H1 (cell line): Measurements from ENCODE around the gene SHISA8. TPM values are rescaled to one million over a fixed set of nuclear protein-coding genes. Genes with fewer than 3 reads are reported as not detected.

Source experiments
- CTCF ChIA-PET: fragments of 300-600 bp; sonication (Branson Sonifier 250); formaldehyde crosslinking; loops from one replicate; lab custom pipeline; 2021; ENCODE audit not compliant: partially characterized antibody; lab: Charles Lee
- POLR2A ChIA-PET: fragments of 300-600 bp; sonication (Branson Sonifier 250); formaldehyde crosslinking; loops from one replicate; lab custom pipeline; 2021; ENCODE audit warnings: inconsistent platforms; ENCODE audit not compliant: partially characterized antibody; lab: Charles Lee
- DNase-seq, 2 experiments: peaks; one replicate each; pipeline versions ENCODE4 v3.0.0 to v3.0.0-alpha.2; 2010 to 2022; ENCODE audit warnings: low spot score in 2 of 2, low read depth in 1 of 2, mixed read lengths in 1 of 2
- FAIRE-seq: peaks from 2 replicates; lab custom pipeline; 2011; peaks lifted over from hg19 to GRCh38; lab: Jason Lieb, UNC
- H2AFZ ChIP-seq: 2 replicates; pipeline ENCODE4 v1.8.1; 2012; ENCODE audit warnings: low read length, inconsistent platforms
- H2AK5ac ChIP-seq: 2 replicates; pipeline ENCODE4 v1.6.1; 2013; ENCODE audit warnings: low read depth, low read length
- H2BK120ac ChIP-seq: replicated peaks from 2 replicates; pipeline ENCODE3; 2013; ENCODE audit warnings: low read depth, low read length, inconsistent platforms
- H2BK12ac ChIP-seq: 2 replicates; pipeline ENCODE4 v1.6.1; 2013; ENCODE audit warnings: low read depth, low read length
- H2BK15ac ChIP-seq: 2 replicates; pipeline ENCODE4 v1.6.1; 2013; ENCODE audit warnings: low read length
- H2BK20ac ChIP-seq: 2 replicates; pipeline ENCODE4 v1.6.1; 2013; ENCODE audit warnings: low read length
- H2BK5ac ChIP-seq: 2 replicates; pipeline ENCODE4 v1.6.1; 2013; ENCODE audit warnings: low read depth, low read length
- H3K14ac ChIP-seq: 2 replicates; pipeline ENCODE4 v1.6.1; 2013; ENCODE audit warnings: inconsistent platforms; ENCODE audit not compliant: insufficient read length
- H3K18ac ChIP-seq: 2 replicates; pipeline ENCODE4 v1.6.1; 2013; ENCODE audit warnings: low read length; ENCODE audit errors: extremely low read depth
- H3K23ac ChIP-seq: 2 replicates; pipeline ENCODE4 v1.6.1; 2013; ENCODE audit warnings: inconsistent platforms; ENCODE audit not compliant: insufficient read length
- H3K23me2 ChIP-seq: 2 replicates; pipeline ENCODE4 v1.6.1; 2013; ENCODE audit warnings: low read depth, low read length
- H3K27ac ChIP-seq: 2 replicates; pipeline ENCODE4 v1.6.1; 2011; ENCODE audit warnings: low read depth, low read length, inconsistent platforms
- H3K27me3 ChIP-seq, 4 experiments: replicated peaks in 1 of 4; 1 replicate in 1 of 4; 2 replicates in 3 of 4; pipeline versions ENCODE4 v1.6.1 to v1.8.1; 2011 to 2013; ENCODE audit warnings: low read length in 3 of 4, mild to moderate bottlenecking in 3 of 4, inconsistent platforms in 2 of 4, mixed read lengths in 2 of 4, moderate library complexity in 1 of 4; ENCODE audit not compliant: control insufficient read depth in 3 of 4, insufficient read depth in 3 of 4; ENCODE audit errors: extremely low read depth in 1 of 4
- H3K36me3 ChIP-seq, 4 experiments: 2 replicates each; pipeline versions ENCODE4 v1.6.1 to v1.8.1; 2011 to 2013; ENCODE audit warnings: mild to moderate bottlenecking in 4 of 4, low read length in 3 of 4, moderate library complexity in 2 of 4, control low read depth in 1 of 4, inconsistent platforms in 1 of 4; ENCODE audit not compliant: insufficient read depth in 4 of 4, control insufficient read depth in 2 of 4
- H3K4ac ChIP-seq: replicated peaks from 2 replicates; pipeline ENCODE3; 2013; ENCODE audit warnings: low read length, low read depth, mixed read lengths, inconsistent platforms; ENCODE audit not compliant: insufficient read length
- H3K4me1 ChIP-seq, 4 experiments: replicated peaks in 1 of 4; 1 replicate in 1 of 4; 2 replicates in 3 of 4; pipeline versions ENCODE4 v1.6.1 to v1.8.1; 2011 to 2013; ENCODE audit warnings: low read length in 3 of 4, inconsistent platforms in 2 of 4, mixed read lengths in 1 of 4; ENCODE audit not compliant: insufficient read depth in 4 of 4, control insufficient read depth in 3 of 4
- H3K4me2 ChIP-seq, 2 experiments: 2 replicates each; pipeline versions ENCODE4 v1.6.1 to v1.8.1; 2011 to 2013; ENCODE audit warnings: low read depth in 2 of 2, low read length in 2 of 2, control low read depth in 1 of 2, inconsistent platforms in 1 of 2, mild to moderate bottlenecking in 1 of 2; ENCODE audit not compliant: insufficient read depth in 1 of 2
- H3K4me3 ChIP-seq, 4 experiments: fragments of 200-600, 300-600 bp in 1 of 4; sonication (generic), shearing (Covaris generic), sonication (Bioruptor Twin) in 1 of 4; 2 replicates each; pipeline versions ENCODE4 v1.5.1 to v1.8.1; 2011 to 2016; ENCODE audit warnings: low read length in 4 of 4, low read depth in 3 of 4, control low read depth in 2 of 4, inconsistent platforms in 2 of 4, mild to moderate bottlenecking in 2 of 4, mixed read lengths in 1 of 4, moderate library complexity in 1 of 4; ENCODE audit not compliant: insufficient read depth in 2 of 4; ENCODE audit errors: extremely low read depth in 1 of 4
- H3K56ac ChIP-seq: replicated peaks from 2 replicates; pipeline ENCODE3; 2013; ENCODE audit warnings: low read depth, mild to moderate bottlenecking, mixed read lengths, low read length, inconsistent platforms; ENCODE audit not compliant: insufficient read length
- H3K79me1 ChIP-seq: 2 replicates; pipeline ENCODE4 v1.6.1; 2013; ENCODE audit warnings: low read depth, low read length, control low read depth
- H3K79me2 ChIP-seq, 2 experiments: 2 replicates each; pipeline versions ENCODE4 v1.6.1 to v1.8.1; 2012 to 2013; ENCODE audit warnings: low read length in 2 of 2, mild to moderate bottlenecking in 2 of 2, inconsistent platforms in 1 of 2; ENCODE audit not compliant: insufficient read depth in 2 of 2, control insufficient read depth in 1 of 2
- H3K9ac ChIP-seq, 4 experiments: replicated peaks in 1 of 4; 1 replicate in 1 of 4; 2 replicates in 3 of 4; pipeline versions ENCODE4 v1.6.1 to v1.8.1; 2011 to 2013; ENCODE audit warnings: low read depth in 3 of 4, low read length in 3 of 4, control low read depth in 2 of 4, mild to moderate bottlenecking in 2 of 4, moderate library complexity in 2 of 4, inconsistent platforms in 1 of 4; ENCODE audit errors: extremely low read depth in 1 of 4
- H3K9me3 ChIP-seq, 2 experiments: 2 replicates each; pipeline versions ENCODE4 v1.6.1 to v1.8.1; 2012 to 2013; ENCODE audit warnings: mild to moderate bottlenecking in 2 of 2, moderate library complexity in 2 of 2, control low read depth in 1 of 2, inconsistent platforms in 1 of 2, low read depth in 1 of 2, low read length in 1 of 2, mixed read lengths in 1 of 2; ENCODE audit not compliant: insufficient read depth in 2 of 2
- H4K20me1 ChIP-seq, 2 experiments: replicated peaks in 1 of 2; 2 replicates each; pipeline versions ENCODE3 to v1.8.1; 2011 to 2013; ENCODE audit warnings: inconsistent platforms in 2 of 2, low read length in 2 of 2, mild to moderate bottlenecking in 1 of 2; ENCODE audit not compliant: insufficient read depth in 2 of 2, control insufficient read depth in 1 of 2
- H4K5ac ChIP-seq: 2 replicates; pipeline ENCODE4 v1.6.1; 2013; ENCODE audit warnings: low read length, low read depth, mixed read lengths, inconsistent platforms; ENCODE audit not compliant: insufficient read length
- H4K8ac ChIP-seq: 2 replicates; pipeline ENCODE4 v1.8.0; 2013; ENCODE audit warnings: mild to moderate bottlenecking, moderate library complexity, low read length, inconsistent platforms; ENCODE audit not compliant: insufficient read depth; ENCODE audit errors: extremely low read depth
- H4K91ac ChIP-seq: replicated peaks from 2 replicates; pipeline ENCODE3; 2013; ENCODE audit warnings: low read length, mixed read lengths, inconsistent platforms; ENCODE audit not compliant: insufficient read length
- ATF3 ChIP-seq: IDR thresholded peaks from 2 replicates; pipeline ENCODE4 v1.6.1; 2011; ENCODE audit warnings: low read depth, mild to moderate bottlenecking, low read length; ENCODE audit not compliant: insufficient read depth
- CHD1 ChIP-seq: IDR thresholded peaks from 2 replicates; pipeline ENCODE4 v1.6.1; 2012; ENCODE audit warnings: low read depth, low read length, improper control_type of control experiment
- MAX ChIP-seq: IDR thresholded peaks from 2 replicates; pipeline ENCODE4 v1.6.1; 2012; ENCODE audit warnings: inconsistent platforms
- RBBP5 ChIP-seq: IDR thresholded peaks from 2 replicates; pipeline ENCODE4 v1.7.1; 2012; ENCODE audit warnings: low read depth, mild to moderate bottlenecking, inconsistent platforms, low read length, moderate library complexity, borderline replicate concordance
- SIN3A ChIP-seq, 2 experiments: IDR thresholded peaks in 1 of 2; conservative IDR thresholded peaks in 1 of 2; 2 replicates each; pipeline ENCODE4 v1.6.1; 2011 to 2012; ENCODE audit warnings: low read length in 2 of 2, improper control_type of control experiment in 1 of 2, low read depth in 1 of 2, mild to moderate bottlenecking in 1 of 2
- USF2 ChIP-seq: IDR thresholded peaks from 2 replicates; pipeline ENCODE4 v1.6.1; 2011; ENCODE audit warnings: low read length, improper control_type of control experiment
- WGBS, 2 experiments: shearing (Covaris generic) in 1 of 2; methylation state at CpG; one replicate each; pipeline versions ENCODE4 v1.1.6 to v1.1.7; 2013 to 2015; ENCODE audit warnings: low lambda C conversion rate in 2 of 2, mixed read lengths in 2 of 2, inconsistent platforms in 1 of 2, low coverage in 1 of 2, missing lambda C conversion rate in 1 of 2; ENCODE audit not compliant: insufficient replicate concordance in 2 of 2, insufficient coverage in 1 of 2, insufficient read length in 1 of 2; ENCODE audit errors: extremely low coverage in 1 of 2, missing lambda C conversion rate in 1 of 2; 5-methylcytosine and 5-hydroxymethylcytosine counted together
- polyA plus RNA-seq, 7 experiments: library from polyadenylated mRNA; depleted of rRNA in 3 of 7; stranded (reverse) in 5 of 7; unstranded in 2 of 7; fragments of >200 nt in 5 of 7; fragments of 200-250 nt in 2 of 7; gene quantifications; 1 replicate in 5 of 7; 2 replicates in 1 of 7; 4 replicates in 1 of 7; pipeline versions ENCODE4 v1.2.1 to v1.2.3, GENCODE V29; 2011 to 2013; ENCODE audit warnings: missing spikeins in 2 of 7, mixed read lengths in 2 of 7
- total RNA-seq: library from RNA; stranded (reverse); fragmentation: NEBNext Ultra II Directional; extraction: Animal tissue kit (Norgen Biotek cat#: 25700); gene quantifications from 2 replicates; pipeline ENCODE4 v1.2.1, GENCODE V29; 2021

SHISA8 gene
- total and polyA plus RNA-seq, 2 of the 8 experiments (the other 6 are each of a cell fraction or from before 2014, with no cell fraction given), result 0.14 to 0.89 TPM

- Histone ChIP-seq H4K8ac (peak within 1 kb of the TSS; percentile 84), H2AK5ac (peak within 1 kb of the TSS; percentile 20; the same call in 1 of the 2 replicates), H2BK12ac (peak within 1 kb of the TSS; percentile 20; the same call in 1 of the 2 replicates), H2BK120ac (no peak within 1 kb of the TSS), H3K23ac (no peak within 1 kb of the TSS), H3K14ac (no peak within 1 kb of the TSS), H3K79me1 (no peaks in the 10 kb centered on the region), H4K20me1 (peaks cover 0 to 2% of the 10 kb centered on the region in 2 experiments), H3K36me3 (no peaks in the 10 kb centered on the region), H2BK20ac (0 out of 2 replicates have a peak within 1 kb of the TSS, but pooled peaks have one; percentile 32), H2BK5ac (no peak within 1 kb of the TSS; the same call in 1 of the 2 replicates), H4K91ac (peak within 1 kb of the TSS; percentile 31), H3K18ac (no peak within 1 kb of the TSS; the same call in none of the 2 replicates), H3K4ac (no peak within 1 kb of the TSS), H3K9me3 (no peaks in the 10 kb centered on the region), H2AFZ (no peak within 1 kb of the TSS), H4K5ac (no peak within 1 kb of the TSS), H3K27me3 (no peaks in the 10 kb centered on the region), H2BK15ac (no peak within 1 kb of the TSS; the same call in 1 of the 2 replicates), H3K79me2 (no peaks in the 10 kb centered on the region), H3K23me2 (0 out of 2 replicates have a peak, but pooled peaks cover 1% of the 10 kb centered on the region), H3K4me1 (peaks cover 3 to 15% (median 5%) of the 10 kb centered on the region in 4 experiments; a peak in 6 of 7 replicates), H3K27ac (no peak within 1 kb of the TSS), H3K4me3 (no peak within 1 kb of the TSS), H3K56ac (no peak within 1 kb of the TSS), H3K9ac (no peak within 1 kb of the TSS; a peak in 1 of 7 replicates), H3K4me2 (peak within 1 kb of the TSS in 1 of 2 experiments; percentile 57; a peak in 1 of 4 replicates)
- CTCF ChIA-PET, result interaction anchor here (0.5 to 3.4 kb wide), 14 partner anchors 10 to 214 kb away, joined by 3 to 17 read pairs (median 4); partner anchors contain the start of gene TNFRSF13C
- 75% methylated on average over 16 of the region's 16 CpGs; no CpG with 5 or more reads in 1 of the 2 experiments for WGBS, 2 experiments
- FAIRE-seq (no peak), DNase-seq (peak in 1 of 2 experiments; percentile 77)
- POLR2A ChIA-PET, result interaction anchor here (1.2 to 1.4 kb wide), 2 partner anchors 13 to 27 kb away, joined by 4 to 5 read pairs; no protein-coding TSS in a partner anchor
- TF ChIP-seq SIN3A (conservative IDR thresholded peaks at IDR 0.05 in 1 of 2, IDR thresholded peaks at IDR 0.05 in 1 of 2; ENCODE audit: low read depth in 1 of 2, low read length in 2 of 2) (peak in 1 of 2 experiments; percentile 53; a peak in 1 of 4 replicates), USF2 (peak; percentile 48; the same call in 1 of the 2 replicates), CHD1 (no peak), ATF3 (no peak), RBBP5 (no peak), MAX (peak; percentile 70)
These were observed 37.1 kb upstream of the SHISA8 start, which contains the start of gene SMIM45 for GRCh38 chr22:41951898-41952474. TSS of gene SMIM45 (plus strand) at chr22:41952150.
